C4-2B (cell line): ENCODE measurements around the gene HLA-DOA.
A peak's percentile ranks its signal among the peaks of the same experiment; 100 is the strongest.

Experiments used
- H3K27ac ChIP-seq: fragments of 450-650 bp; 2 replicates; pipeline ENCODE4 v1.5.1; 2017
- CTCF ChIP-seq: fragments of 450-650 bp; conservative IDR thresholded peaks from 2 replicates; pipeline ENCODE4 v1.5.1; 2017; ENCODE audit warnings: mild to moderate bottlenecking
- ZFX ChIP-seq: fragments of 450-650 bp; IDR thresholded peaks from 2 replicates; pipeline ENCODE4 v1.6.1; 2017

HLA-DOA gene

GRCh38 chr6:32976334-32977069, 32.9 kb downstream of the HLA-DOA start:
- TF ChIP-seq ZFX (no peak), CTCF (no peak)
- no peak overlapping the region; the same call in 1 of the 2 replicates for H3K27ac ChIP-seq

- no peak for TF ChIP-seq ZFX
- TF ChIP-seq CTCF = no peak
- no peak overlapping the region; the same call in 1 of the 2 replicates for H3K27ac ChIP-seq
Measured at GRCh38 chr6:32975886-32976285, 33.5 kb downstream of the HLA-DOA start.

GRCh38 chr6:32974541-32975308, 34.7 kb downstream of the HLA-DOA start:
- TF ChIP-seq ZFX (no peak), CTCF (no peak)
- H3K27ac ChIP-seq = peak overlapping the region; percentile 99

- peak overlapping the region; percentile 99 for H3K27ac ChIP-seq
- TF ChIP-seq CTCF = no peak
- TF ChIP-seq ZFX = no peak
Measured at GRCh38 chr6:32974016-32974333, 35.4 kb downstream of the HLA-DOA start.

- H3K27ac ChIP-seq = peak overlapping the region; percentile 99
- TF ChIP-seq ZFX (no peak), CTCF (no peak)
Measured at GRCh38 chr6:32973144-32974015, 36.0 kb downstream of the HLA-DOA start.

- TF ChIP-seq ZFX (no peak), CTCF (no peak)
- H3K27ac ChIP-seq = peak overlapping the region; percentile 99
Measured at GRCh38 chr6:32972353-32973143, 36.8 kb downstream of the HLA-DOA start.
